A549 (cell line): ENCODE data around the gene RSRC1.

Experiments
- BHLHE40 ChIP-seq: IDR thresholded peaks from 2 replicates; pipeline ENCODE4 v1.6.1; 2012; ENCODE audit warnings: low read depth, low read length, inconsistent platforms
- EP300 ChIP-seq, 2 experiments: fragments of >200 bp; sonication (Bioruptor Twin); formaldehyde crosslinking; IDR thresholded peaks; 2 replicates in 1 of 2; 3 replicates in 1 of 2; pipeline ENCODE4 v1.6.1; 2016 to 2017
- HOXA7 ChIP-seq: fragments of 250-450 bp; sonication (Bioruptor Pico); IDR thresholded peaks from 2 replicates; pipeline ENCODE4 v1.5.0; 2020; ENCODE audit warnings: mild to moderate bottlenecking, moderate library complexity
- JUN ChIP-seq, 2 experiments: fragments of >200 bp; sonication (Bioruptor Twin); formaldehyde crosslinking; IDR thresholded peaks; 2 replicates in 1 of 2; 3 replicates in 1 of 2; pipeline ENCODE4 v1.6.1; 2016 to 2017
- MYC ChIP-seq: IDR thresholded peaks from 2 replicates; pipeline ENCODE4 v1.6.1; 2012; ENCODE audit warnings: mild to moderate bottlenecking, inconsistent platforms, low read length, improper control_type of control experiment, borderline replicate concordance
- NPAS2 ChIP-seq: fragments of 250-450 bp; sonication (Bioruptor Pico); IDR thresholded peaks from 2 replicates; pipeline ENCODE4 v1.8.0; 2022; ENCODE audit warnings: mild to moderate bottlenecking, moderate library complexity, borderline replicate concordance
- NR3C1 ChIP-seq: fragments of >200 bp; sonication (Bioruptor Twin); formaldehyde crosslinking; IDR thresholded peaks from 3 replicates; pipeline ENCODE4 v1.6.1; 2017
- POLR2A ChIP-seq: IDR thresholded peaks from 2 replicates; pipeline ENCODE4 v1.6.1; 2012; ENCODE audit warnings: mild to moderate bottlenecking, low read length
- RAD21 ChIP-seq, 2 experiments: fragments of >200 bp in 1 of 2; sonication (Bioruptor Twin) in 1 of 2; formaldehyde crosslinking in 1 of 2; IDR thresholded peaks in 1 of 2; conservative IDR thresholded peaks in 1 of 2; 2 replicates in 1 of 2; 3 replicates in 1 of 2; pipeline ENCODE4 v1.6.1; 2012 to 2018; ENCODE audit warnings: inconsistent platforms in 1 of 2
- TFCP2L1 ChIP-seq: fragments of 250-450 bp; sonication (Bioruptor Pico); IDR thresholded peaks from 2 replicates; pipeline ENCODE4 v1.5.0; 2021; ENCODE audit warnings: mild to moderate bottlenecking
- ZNF302 ChIP-seq: fragments of 250-450 bp; sonication (Bioruptor Pico); IDR thresholded peaks from 2 replicates; pipeline ENCODE4 v1.9.0; 2021; ENCODE audit warnings: inconsistent platforms, mild to moderate bottlenecking, moderate library complexity
- TF ChIP-seq, protein P1 (sequence below): IDR thresholded peaks from 2 replicates; pipeline ENCODE4 v1.6.1; 2012
- TF ChIP-seq, protein P2 (sequence below): fragments of >200 bp; sonication (Bioruptor Twin); formaldehyde crosslinking; IDR thresholded peaks from 3 replicates; pipeline ENCODE4 v1.5.1; 2016
- TF ChIP-seq, protein P3 (sequence below): fragments of 200-600 bp; sonication (generic); IDR thresholded peaks from 2 replicates; pipeline ENCODE4 v1.6.1; 2016; ENCODE audit warnings: antibody characterized with exemption, mild to moderate bottlenecking, moderate library complexity

DNA sequence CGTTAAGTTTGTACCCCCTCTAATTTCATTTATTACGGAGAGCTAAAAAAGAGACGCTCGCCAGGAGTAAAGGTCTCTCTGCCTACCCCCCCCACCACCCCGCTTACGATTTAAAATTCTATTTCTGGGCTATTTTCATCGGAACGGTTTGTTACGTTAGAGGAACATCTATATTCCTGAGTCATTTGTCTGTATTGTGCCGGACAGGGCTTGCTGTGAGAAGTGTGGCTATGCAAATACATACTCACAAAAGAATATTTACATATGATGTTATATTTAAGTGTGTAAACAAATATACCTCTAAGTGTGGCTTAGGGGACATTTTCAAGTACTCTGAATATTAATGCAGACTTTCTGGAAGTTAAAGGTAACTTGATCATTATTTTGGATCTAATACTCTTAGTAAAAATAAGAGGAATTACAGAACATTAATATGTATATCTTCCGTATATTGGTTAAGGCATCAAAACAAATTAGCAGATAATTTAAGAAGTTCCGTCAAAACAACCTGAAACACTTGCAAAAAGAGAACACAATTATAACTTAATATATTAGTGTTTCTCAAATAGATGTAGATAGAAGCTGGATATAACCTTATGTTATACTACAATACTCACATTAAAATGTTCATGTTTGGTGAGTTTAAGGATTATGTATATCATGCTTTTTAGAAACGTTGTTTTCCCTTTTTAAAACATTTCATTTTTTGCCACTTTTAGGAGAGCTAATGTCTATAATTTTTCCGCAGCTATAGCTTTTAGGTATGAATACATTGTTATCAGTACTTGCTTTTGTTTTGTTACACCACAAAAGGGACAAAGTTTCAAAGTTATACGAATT lies 2.1 kb upstream of the RSRC1 start:
- TF ChIP-seq NPAS2 (CRISPR knock-in tag) (no peak), TFCP2L1 (no peak), EP300 (IDR thresholded peaks at IDR 0.05) (no peak), RAD21 (conservative IDR thresholded peaks at IDR 0.05 in 1 of 2, IDR thresholded peaks at IDR 0.05 in 1 of 2) (no peak), BHLHE40 (no peak), JUN (IDR thresholded peaks at IDR 0.05) (no peak), NR3C1 (no peak), ZNF302 (CRISPR knock-in tag) (no peak), HOXA7 (CRISPR knock-in tag) (no peak), MYC (no peak), POLR2A (no peak)
- TF ChIP-seq, protein P1, sequence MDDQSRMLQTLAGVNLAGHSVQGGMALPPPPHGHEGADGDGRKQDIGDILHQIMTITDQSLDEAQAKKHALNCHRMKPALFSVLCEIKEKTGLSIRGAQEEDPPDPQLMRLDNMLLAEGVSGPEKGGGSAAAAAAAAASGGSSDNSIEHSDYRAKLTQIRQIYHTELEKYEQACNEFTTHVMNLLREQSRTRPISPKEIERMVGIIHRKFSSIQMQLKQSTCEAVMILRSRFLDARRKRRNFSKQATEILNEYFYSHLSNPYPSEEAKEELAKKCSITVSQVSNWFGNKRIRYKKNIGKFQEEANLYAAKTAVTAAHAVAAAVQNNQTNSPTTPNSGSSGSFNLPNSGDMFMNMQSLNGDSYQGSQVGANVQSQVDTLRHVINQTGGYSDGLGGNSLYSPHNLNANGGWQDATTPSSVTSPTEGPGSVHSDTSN: no peak
- TF ChIP-seq, protein P2, sequence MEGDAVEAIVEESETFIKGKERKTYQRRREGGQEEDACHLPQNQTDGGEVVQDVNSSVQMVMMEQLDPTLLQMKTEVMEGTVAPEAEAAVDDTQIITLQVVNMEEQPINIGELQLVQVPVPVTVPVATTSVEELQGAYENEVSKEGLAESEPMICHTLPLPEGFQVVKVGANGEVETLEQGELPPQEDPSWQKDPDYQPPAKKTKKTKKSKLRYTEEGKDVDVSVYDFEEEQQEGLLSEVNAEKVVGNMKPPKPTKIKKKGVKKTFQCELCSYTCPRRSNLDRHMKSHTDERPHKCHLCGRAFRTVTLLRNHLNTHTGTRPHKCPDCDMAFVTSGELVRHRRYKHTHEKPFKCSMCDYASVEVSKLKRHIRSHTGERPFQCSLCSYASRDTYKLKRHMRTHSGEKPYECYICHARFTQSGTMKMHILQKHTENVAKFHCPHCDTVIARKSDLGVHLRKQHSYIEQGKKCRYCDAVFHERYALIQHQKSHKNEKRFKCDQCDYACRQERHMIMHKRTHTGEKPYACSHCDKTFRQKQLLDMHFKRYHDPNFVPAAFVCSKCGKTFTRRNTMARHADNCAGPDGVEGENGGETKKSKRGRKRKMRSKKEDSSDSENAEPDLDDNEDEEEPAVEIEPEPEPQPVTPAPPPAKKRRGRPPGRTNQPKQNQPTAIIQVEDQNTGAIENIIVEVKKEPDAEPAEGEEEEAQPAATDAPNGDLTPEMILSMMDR: no peak
- TF ChIP-seq, protein P3, sequence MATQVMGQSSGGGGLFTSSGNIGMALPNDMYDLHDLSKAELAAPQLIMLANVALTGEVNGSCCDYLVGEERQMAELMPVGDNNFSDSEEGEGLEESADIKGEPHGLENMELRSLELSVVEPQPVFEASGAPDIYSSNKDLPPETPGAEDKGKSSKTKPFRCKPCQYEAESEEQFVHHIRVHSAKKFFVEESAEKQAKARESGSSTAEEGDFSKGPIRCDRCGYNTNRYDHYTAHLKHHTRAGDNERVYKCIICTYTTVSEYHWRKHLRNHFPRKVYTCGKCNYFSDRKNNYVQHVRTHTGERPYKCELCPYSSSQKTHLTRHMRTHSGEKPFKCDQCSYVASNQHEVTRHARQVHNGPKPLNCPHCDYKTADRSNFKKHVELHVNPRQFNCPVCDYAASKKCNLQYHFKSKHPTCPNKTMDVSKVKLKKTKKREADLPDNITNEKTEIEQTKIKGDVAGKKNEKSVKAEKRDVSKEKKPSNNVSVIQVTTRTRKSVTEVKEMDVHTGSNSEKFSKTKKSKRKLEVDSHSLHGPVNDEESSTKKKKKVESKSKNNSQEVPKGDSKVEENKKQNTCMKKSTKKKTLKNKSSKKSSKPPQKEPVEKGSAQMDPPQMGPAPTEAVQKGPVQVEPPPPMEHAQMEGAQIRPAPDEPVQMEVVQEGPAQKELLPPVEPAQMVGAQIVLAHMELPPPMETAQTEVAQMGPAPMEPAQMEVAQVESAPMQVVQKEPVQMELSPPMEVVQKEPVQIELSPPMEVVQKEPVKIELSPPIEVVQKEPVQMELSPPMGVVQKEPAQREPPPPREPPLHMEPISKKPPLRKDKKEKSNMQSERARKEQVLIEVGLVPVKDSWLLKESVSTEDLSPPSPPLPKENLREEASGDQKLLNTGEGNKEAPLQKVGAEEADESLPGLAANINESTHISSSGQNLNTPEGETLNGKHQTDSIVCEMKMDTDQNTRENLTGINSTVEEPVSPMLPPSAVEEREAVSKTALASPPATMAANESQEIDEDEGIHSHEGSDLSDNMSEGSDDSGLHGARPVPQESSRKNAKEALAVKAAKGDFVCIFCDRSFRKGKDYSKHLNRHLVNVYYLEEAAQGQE: no peak
